Astrocyte (in vitro differentiated cells and primary cell): Measurements from ENCODE around the gene DHRS12.

Source experiments
- CTCF ChIP-seq: IDR thresholded peaks from 2 replicates; pipeline ENCODE4 v1.5.1; 2011; ENCODE audit warnings: low read depth, mild to moderate bottlenecking, inconsistent platforms, low read length, moderate library complexity; ENCODE audit not compliant: insufficient read depth
- EZH2 ChIP-seq: IDR thresholded peaks from 2 replicates; pipeline ENCODE4 v1.6.1; 2012; ENCODE audit warnings: mild to moderate bottlenecking, low read length, inconsistent platforms; ENCODE audit not compliant: insufficient read depth

GRCh38 chr13:51768976-51769375 lies 35.0 kb downstream of the DHRS12 start:
- TF ChIP-seq CTCF = no peak
- TF ChIP-seq EZH2 = no peak
